GM19023 (cell line): ENCODE measurements around the gene PHYHIPL.

ENCODE experiments used
- ATAC-seq: cut with Tn5 transposase; IDR thresholded peaks from one replicate; pipeline ENCODE4 v1.9.1; 2021; ENCODE audit warnings: mild to moderate bottlenecking, moderate library complexity; ENCODE audit not compliant: unreplicated experiment

Gene PHYHIPL

GRCh38 chr10:59176241-59177030 is at the start of gene PHYHIPL:
PHYHIPL (plus strand) TSS chr10:59176643; CDS start chr10:59176854, 211 bp downstream.
- no peak for ATAC-seq

DNA sequence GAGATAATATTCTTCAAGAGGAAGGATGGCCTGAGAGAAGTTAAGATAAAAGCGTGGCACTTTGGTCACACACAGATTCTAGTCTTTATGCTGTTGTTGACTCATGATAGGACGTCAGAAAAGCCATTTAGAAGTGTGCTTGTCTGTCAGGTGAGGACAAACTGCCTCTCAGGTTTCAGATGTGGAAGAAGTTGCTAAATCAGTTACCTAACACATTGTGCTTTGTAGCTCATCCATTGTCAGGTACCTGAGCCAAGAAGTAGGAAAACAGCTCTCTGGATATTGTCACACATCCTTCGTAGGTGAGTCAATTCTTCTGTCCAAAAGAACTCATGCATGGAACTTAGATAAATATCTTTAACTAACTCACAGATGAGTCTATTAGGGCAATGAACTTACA is 49.5 kb upstream of the PHYHIPL start:
- ATAC-seq = no peak

DNA sequence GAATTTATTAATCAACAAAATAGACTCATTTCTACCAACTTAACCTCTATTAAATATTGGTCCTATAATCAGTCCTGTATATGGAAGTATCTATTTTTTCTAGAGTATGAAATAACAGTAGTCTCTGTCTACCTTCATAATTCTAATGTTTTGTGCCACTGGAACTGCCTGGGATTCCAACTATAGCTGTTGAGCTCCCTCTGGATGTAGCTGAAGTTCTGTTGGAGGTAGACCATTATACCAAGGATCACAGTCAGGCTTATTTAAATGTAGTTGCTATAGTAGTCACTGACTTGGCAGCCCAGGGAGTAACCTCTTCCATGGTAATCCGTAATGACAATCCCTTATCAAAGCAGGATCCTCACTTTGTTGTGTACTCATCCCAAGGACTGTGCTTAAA is 48.5 kb upstream of the PHYHIPL start:
- ATAC-seq = no peak

GRCh38 chr10:59129867-59130266 is 46.6 kb upstream of the PHYHIPL start:
- no peak for ATAC-seq

GRCh38 chr10:59131666-59132065 is 44.8 kb upstream of the PHYHIPL start:
- ATAC-seq = no peak

DNA sequence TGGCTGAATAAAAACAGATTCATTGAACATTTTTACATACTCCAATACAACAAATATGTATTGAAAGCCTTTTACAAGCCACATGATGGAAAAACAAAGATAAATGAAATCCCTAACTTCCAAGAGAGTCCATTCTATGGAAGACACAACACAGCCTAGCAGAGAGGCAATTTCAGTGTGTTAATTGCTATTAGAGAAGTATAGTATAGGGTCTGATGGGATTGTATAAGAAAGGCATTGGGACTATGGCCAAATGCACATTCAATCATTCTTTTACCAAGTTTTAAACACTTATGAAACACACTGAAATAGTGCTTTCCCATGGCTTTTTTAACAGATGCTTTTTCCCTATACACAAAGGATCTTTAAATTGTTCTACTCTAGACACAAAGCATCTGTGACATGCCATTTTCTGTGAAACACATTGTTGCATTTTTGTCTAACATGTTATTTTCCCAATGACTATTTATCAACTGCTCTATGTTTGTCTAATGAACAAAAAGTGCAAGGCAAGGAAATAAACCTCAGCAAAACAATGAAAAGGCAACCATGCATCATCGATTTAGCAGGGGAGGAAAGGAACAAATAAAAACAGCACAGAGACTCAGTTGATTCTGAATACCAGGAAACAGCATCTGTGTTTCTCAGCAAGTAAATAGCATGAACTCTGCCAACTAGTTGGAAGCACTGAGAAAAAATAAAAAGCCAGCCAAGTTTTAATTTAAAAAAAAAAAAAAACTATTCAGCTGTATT is 42.4 kb upstream of the PHYHIPL start:
- ATAC-seq = no peak

DNA sequence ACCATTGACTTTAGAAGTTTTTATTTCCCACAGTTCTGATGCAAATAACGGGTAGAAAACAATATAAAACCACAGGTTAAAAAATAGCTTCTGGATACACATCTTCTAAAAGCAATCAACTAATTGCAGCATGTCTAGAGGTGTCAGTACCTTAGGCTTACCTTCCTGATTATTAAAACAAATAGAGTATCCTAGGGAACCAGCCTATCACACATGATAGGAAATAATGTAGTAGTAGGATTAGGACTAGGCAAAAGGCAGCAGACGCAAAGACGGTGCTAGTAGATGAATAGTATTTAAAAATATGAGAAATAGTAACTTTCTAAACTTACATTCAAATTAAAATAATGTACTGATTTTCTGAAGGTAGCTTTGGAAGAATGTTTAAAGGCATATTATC is 41.7 kb upstream of the PHYHIPL start:
- no peak for ATAC-seq

DNA sequence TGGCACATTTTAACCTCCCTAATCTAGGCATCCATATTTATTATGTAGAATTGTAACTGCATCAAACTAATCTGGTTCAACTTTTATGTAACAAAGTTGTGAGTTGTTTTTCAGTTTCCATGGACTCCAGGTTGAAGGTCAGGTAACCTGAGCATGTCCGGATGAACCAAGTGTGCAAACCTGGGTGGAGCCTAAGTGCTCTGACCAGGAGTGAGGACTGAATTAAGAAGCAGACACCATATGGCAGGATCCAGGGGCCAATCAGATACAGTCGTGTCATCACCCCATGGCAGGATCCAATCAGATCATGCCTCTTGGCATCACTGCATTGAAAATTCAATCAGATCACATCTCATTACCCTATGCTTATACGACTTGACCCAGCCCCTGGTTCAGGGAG is 41.2 kb upstream of the PHYHIPL start:
- ATAC-seq = no peak

DNA sequence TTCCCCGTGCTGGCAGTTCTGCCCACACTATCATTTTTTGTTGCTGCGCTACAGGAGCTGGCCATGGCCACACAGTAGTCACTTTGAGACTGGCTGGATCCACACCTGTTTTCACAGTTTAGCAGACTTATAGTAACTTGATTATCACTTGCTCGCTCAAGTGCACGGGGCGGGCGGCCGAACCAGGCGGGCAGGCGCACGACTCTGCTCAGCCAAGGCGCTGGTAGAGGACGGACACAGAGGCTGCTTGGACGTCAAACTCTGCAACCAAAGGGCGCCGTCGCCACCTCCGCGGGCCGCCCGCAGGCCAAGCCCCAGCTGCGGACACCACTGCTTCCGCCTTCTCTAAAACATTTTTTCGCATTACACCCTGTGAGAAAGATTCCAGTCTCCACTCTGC is 38.4 kb upstream of the PHYHIPL start:
- ATAC-seq = no peak

DNA sequence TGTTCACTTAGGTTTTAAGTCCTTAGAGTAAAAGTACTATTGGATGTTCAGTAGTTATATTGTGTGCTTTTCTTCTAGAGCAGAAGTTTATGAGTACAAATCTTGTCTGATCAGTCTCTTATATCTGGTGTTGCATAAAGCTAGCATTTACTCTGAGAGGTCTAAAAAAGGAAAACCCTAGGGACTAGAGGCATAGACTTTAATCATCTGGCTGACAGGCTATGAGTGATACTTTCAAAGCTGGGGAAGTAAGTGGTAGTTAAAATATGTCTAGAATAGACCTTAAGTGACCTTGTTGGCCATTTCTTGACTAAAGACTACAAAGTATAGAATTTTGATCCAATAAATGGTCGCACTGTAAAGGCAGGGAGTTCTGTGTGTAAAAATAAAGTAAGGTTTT is 32.9 kb upstream of the PHYHIPL start:
- no peak for ATAC-seq

DNA sequence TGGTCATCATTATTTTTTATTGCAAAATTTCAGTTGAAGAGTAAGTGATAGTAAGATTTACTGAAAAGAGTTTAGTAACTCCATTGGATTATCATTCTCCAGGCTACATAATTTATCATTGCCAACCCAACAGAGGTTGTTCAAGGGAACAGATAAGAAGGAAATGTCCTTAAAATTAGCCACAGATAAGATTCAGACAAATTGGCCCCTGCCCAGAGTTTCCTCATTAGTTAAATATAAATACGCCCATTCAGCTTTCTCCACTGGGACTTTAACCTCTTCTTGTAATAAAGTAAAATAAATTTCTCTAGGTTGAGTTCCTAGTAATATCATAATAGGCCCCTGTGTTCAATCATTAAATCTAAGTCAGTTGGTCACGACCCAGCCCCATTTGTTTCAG is 27.7 kb upstream of the PHYHIPL start:
- no peak for ATAC-seq

DNA sequence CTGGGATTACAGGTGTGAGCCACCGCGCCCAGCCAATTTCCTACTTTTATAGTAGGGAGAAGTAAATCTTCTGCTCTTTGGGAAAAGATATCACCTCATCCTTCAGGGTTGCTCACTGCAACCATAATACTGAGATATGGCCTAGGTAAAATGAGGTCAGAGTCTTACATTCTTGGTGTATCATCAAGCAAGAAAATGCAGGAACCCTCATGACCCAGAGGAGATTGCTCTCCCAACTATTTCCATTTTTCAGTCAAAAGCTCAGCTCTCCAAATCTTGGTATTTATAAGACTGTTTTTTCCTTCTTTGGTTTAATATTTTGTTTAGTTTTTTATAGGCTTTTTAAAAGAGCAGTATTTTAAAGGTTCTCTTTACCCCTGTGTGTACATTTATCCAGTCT is 20.9 kb upstream of the PHYHIPL start:
- ATAC-seq = no peak

DNA sequence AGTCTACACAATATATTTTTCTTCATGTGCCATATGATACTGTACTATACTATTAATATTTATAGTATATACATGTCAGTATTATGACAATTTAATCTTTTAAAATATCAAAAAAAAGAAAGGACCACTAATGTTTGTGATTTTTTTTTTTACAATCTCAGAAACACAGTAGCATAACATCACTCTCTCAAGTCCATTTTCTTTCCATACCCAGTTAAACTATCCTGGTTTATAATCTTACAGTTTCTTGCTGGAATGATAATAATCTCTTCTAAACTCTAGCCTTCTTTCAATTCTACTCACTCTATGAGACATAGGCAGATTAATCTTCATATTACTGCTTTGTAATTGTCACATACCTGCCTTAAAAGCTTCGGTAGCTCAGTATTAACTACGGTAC is 8.9 kb upstream of the PHYHIPL start:
- ATAC-seq = no peak

- ATAC-seq = no peak
These were observed 3.9 kb upstream of the PHYHIPL start for GRCh38 chr10:59172567-59172966.

- no peak for ATAC-seq
These were observed 3.0 kb upstream of the PHYHIPL start for GRCh38 chr10:59173414-59173813.

- ATAC-seq = no peak
These were observed 754 bp upstream of the PHYHIPL start for GRCh38 chr10:59175538-59176240.

DNA sequence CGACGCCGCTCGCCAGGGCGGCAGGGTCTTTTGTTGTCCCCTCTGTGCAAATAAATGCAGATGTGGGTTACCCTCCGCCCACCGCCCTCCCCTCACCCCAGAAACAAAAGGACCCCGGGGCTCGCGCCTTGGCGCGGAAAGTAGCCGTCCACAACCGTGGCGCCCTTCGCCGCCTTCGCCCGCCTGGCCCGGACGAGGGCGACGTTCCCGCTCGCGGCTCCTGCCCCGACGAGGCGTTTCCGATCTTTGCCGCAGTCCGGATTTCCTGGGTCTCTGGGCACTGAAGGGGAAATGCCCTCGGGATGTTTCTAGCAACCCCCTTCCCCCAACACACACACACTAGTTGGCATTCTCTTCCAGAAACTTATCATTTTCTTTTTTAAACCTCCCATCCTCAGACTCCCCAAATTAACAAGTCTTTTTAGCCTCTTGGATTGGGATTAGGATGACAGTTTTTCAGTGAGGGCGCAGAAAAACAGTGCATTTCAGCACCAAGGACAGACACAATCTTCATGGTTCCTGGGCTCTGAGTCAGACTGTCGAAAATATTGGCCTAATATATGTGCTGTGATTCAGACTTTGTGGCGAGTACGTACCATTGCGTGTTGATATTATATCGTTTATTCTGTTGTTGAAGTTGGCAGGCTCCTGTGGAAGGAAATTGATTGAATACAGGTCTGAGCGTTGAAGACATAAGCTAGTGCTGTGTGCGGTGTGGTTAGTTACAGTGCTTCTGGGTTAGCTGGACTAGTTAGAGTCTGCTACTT is 771 bp downstream of the PHYHIPL start:
- no peak for ATAC-seq

DNA sequence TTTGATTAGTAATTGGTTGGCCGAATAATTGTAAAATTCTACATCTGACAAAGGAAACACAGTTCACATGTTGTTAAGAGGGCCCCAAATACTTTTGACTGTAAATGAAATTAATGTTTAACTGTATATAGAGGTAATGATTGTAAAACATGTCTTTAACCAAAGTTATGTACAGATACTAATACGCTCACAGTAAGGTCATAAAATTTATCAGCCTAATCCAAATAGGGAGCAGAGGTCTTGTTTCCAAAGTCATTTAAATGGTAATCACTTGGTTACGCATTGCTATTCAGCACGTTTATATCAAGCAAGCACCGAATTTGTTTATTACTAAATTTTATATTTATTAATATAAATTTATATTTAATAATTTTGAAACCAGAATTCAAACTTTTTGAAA is 1.4 kb downstream of the PHYHIPL start:
- ATAC-seq = no peak

DNA sequence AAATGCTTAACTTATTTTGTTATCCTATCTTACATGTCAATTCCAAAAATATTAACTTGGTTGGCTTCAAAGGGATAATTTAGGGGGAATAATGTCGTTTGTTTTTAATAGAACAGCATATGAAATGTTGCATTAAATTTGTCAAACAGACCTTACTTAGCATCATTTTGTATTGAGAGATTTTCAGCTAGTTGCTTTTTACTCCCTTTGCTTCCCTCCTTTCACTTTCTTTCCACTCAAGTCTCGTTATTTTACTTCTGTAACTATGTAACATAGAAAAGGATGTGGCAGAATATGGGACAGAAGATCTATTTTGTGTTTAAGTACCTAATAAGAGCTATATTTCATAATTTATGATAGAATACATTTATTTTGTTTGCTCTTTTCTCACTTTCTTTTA is 2.6 kb downstream of the PHYHIPL start:
- no peak for ATAC-seq

DNA sequence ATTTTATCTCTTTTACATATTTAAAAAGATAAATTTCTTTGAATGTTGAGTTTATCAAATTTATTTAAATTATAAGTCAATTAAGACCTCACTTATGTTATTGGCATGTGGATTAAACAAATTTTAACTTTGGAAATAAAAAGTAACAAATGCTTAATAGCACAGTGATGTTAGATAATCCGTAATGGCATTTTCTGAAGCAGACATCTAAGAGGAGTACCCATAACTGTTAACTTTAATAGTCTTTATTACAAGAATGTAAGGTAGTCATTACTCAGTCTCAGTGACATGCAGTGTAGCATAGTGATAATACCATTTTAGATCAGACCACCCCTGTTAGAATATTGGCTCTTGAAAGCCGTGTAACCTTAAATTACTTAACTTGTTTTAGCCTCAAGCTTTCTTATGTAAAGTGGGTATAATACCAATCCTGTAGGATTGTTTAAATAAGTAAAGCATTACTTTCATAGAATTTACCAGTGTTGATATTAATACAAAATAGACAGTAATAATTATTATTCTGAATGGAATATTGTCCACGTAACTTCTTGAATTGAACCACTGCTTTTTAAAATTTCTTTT is 4.3 kb downstream of the PHYHIPL start:
- no peak for ATAC-seq

GRCh38 chr10:59181668-59182067 is 5.2 kb downstream of the PHYHIPL start:
- ATAC-seq = no peak
